Naive thymus-derived CD4-positive, alpha-beta T cell (primary cell): ENCODE data around the gene CBY1. TPM values are rescaled to one million over a fixed set of nuclear protein-coding genes. Genes with fewer than 3 reads are reported as not detected.
A peak's percentile ranks its signal among the peaks of the same experiment; 100 is the strongest.

ENCODE experiments used
- ATAC-seq: fragments of 150-1000 bp; cut with Tn5 transposase; 2 replicates; pipeline ENCODE4 v1.10.0; 2021; ENCODE audit warnings: mild to moderate bottlenecking, moderate library complexity
- CTCF ChIA-PET: fragments of 350-600 bp; sonication (Branson Sonifier 250); formaldehyde crosslinking; loops from one replicate; lab custom pipeline; 2021; ENCODE audit warnings: antibody characterized with exemption; lab: Charles Lee
- POLR2A ChIA-PET: fragments of 350-600 bp; sonication (Branson Sonifier 250); formaldehyde crosslinking; loops from one replicate; lab custom pipeline; 2021; ENCODE audit warnings: antibody characterized with exemption, inconsistent platforms; lab: Charles Lee
- DNase-seq, 9 donors: peaks; one replicate each; pipeline versions ENCODE4 v3.0.0 to v3.0.0-alpha.2; 2020 to 2022; ENCODE audit warnings: mixed read lengths in 1 of 9
- H3K27ac ChIP-seq: one replicate; pipeline ENCODE4 v1.7.0; 2013; ENCODE audit warnings: mild to moderate bottlenecking, low read depth, low read length, moderate library complexity
- H3K27me3 ChIP-seq, 2 donors: one replicate each; pipeline ENCODE4 v1.7.0; 2013; ENCODE audit warnings: low read length in 2 of 2, mild to moderate bottlenecking in 2 of 2, moderate library complexity in 2 of 2; ENCODE audit not compliant: control insufficient read depth in 2 of 2, insufficient read depth in 2 of 2
- H3K36me3 ChIP-seq, 3 experiments: 1 replicate in 2 of 3; 2 replicates in 1 of 3; pipeline ENCODE4 v1.7.0; 2013; ENCODE audit warnings: low read length in 3 of 3, mild to moderate bottlenecking in 3 of 3, moderate library complexity in 1 of 3; ENCODE audit not compliant: insufficient read depth in 3 of 3, control insufficient read depth in 2 of 3
- H3K4me1 ChIP-seq, 2 donors: one replicate each; pipeline ENCODE4 v1.7.0; 2013; ENCODE audit warnings: low read length in 2 of 2, mild to moderate bottlenecking in 2 of 2, moderate library complexity in 1 of 2; ENCODE audit not compliant: control insufficient read depth in 2 of 2, insufficient read depth in 2 of 2
- H3K4me3 ChIP-seq: 2 replicates; pipeline ENCODE4 v1.7.0; 2013; ENCODE audit warnings: mild to moderate bottlenecking, low read length
- H3K9me3 ChIP-seq, 3 experiments: 1 replicate in 2 of 3; 2 replicates in 1 of 3; pipeline ENCODE4 v1.7.0; 2013; ENCODE audit warnings: low read length in 3 of 3; ENCODE audit not compliant: control insufficient read depth in 2 of 3
- H3K27ac Mint-ChIP-seq, 9 donors: one replicate each; pipeline ENCODE4 v1.8.0; 2020 to 2022; ENCODE audit warnings: mixed read lengths in 9 of 9, mild to moderate bottlenecking in 8 of 9, moderate library complexity in 5 of 9, inconsistent platforms in 2 of 9
- H3K27me3 Mint-ChIP-seq, 5 donors: one replicate each; pipeline ENCODE4 v1.8.0; 2021 to 2022; ENCODE audit warnings: mixed read lengths in 5 of 5, mild to moderate bottlenecking in 1 of 5
- H3K36me3 Mint-ChIP-seq, 5 donors: one replicate each; pipeline ENCODE4 v1.8.0; 2020 to 2022; ENCODE audit warnings: mixed read lengths in 5 of 5, mild to moderate bottlenecking in 3 of 5, inconsistent platforms in 1 of 5
- H3K4me1 Mint-ChIP-seq, 7 donors: one replicate each; pipeline ENCODE4 v1.8.0; 2020 to 2022; ENCODE audit warnings: mixed read lengths in 7 of 7, mild to moderate bottlenecking in 3 of 7, inconsistent platforms in 1 of 7
- H3K4me3 Mint-ChIP-seq, 10 donors: one replicate each; pipeline ENCODE4 v1.8.0; 2020 to 2022; ENCODE audit warnings: mild to moderate bottlenecking in 10 of 10, mixed read lengths in 10 of 10, moderate library complexity in 6 of 10, inconsistent platforms in 2 of 10
- H3K9me3 Mint-ChIP-seq, 11 donors: one replicate each; pipeline ENCODE4 v1.8.0; 2020 to 2022; ENCODE audit warnings: mixed read lengths in 11 of 11, mild to moderate bottlenecking in 4 of 11, inconsistent platforms in 1 of 11, moderate library complexity in 1 of 11
- intact Hi-C, 2 donors: fragments of 100-400 bp; cut with micrococcal nuclease; formaldehyde crosslinking; loops; one replicate each; pipeline ENCODE4 v1.15.1; 2023
- polyA plus RNA-seq, 2 donors: library from polyadenylated mRNA; unstranded; fragments of 300-500 nt; fragmentation: Illumina TruSeq; gene quantifications; one replicate each; pipeline ENCODE4 v1.2.3, GENCODE V29; 2021
- total RNA-seq, 6 experiments: library from RNA in 5 of 6; stranded (reverse) in 5 of 6; gene quantifications; 1 replicate in 5 of 6; 2 replicates in 1 of 6; pipeline ENCODE4 v1.2.3 and lab custom pipeline; 2021 to 2026

The CBY1 gene
- total and polyA plus RNA-seq, 7 experiments from 2014 or later: 8.1 to 39.9 (median 12.7) TPM

- ChIA-PET CTCF (interaction anchor here (4.1 kb wide), 1 partner anchor 19 kb away, joined by 22 read pairs; the partner anchor contains the start of gene TOMM22), POLR2A (interaction anchor here (0.6 to 4.4 kb wide), 3 partner anchors 19 to 619 kb away, joined by 3 to 32 read pairs (median 11); partner anchors contain the start of gene TOMM22)
- Histone ChIP-seq H3K9me3 (no peaks in the 10 kb centered on the region), H3K27ac (peak within 1 kb of the TSS; percentile 100), H3K4me1 (peaks cover 38 to 47% of the 10 kb centered on the region in 2 donors), H3K36me3 (no peaks in the 10 kb centered on the region), H3K4me3 (peak within 1 kb of the TSS; percentile 90), H3K27me3 (no peaks in the 10 kb centered on the region)
- peaks cover 34 to 64% (median 60%) of the 10 kb centered on the region in 7 donors for H3K4me1 Mint-ChIP-seq
- peaks cover 0 to 25% (median 0%) of the 10 kb centered on the region in 5 donors for H3K36me3 Mint-ChIP-seq
- H3K4me3 Mint-ChIP-seq: peak within 1 kb of the TSS; percentile 91 to 98 (median 96)
- H3K27ac Mint-ChIP-seq: peak within 1 kb of the TSS; percentile 94 to 100 (median 100)
- H3K9me3 Mint-ChIP-seq: no peaks in the 10 kb centered on the region
- intact Hi-C loops: loop anchor here (1.0 to 10.0 kb wide), 12 partner anchors 20 to 1094 kb away; partner anchors contain the start of genes CBX7 (in 2 of the 2), DMC1 (in 2 of the 2), APOBEC3B (in 1 of the 2) and CBY1 (in 1 of the 2)
- no peaks in the 10 kb centered on the region for H3K27me3 Mint-ChIP-seq
- ATAC-seq (peak; percentile 67), DNase-seq (peak; percentile 97 to 100 (median 99))
Observed at GRCh38 chr22:38700789-38701628, 44.6 kb downstream of the CBY1 start, which contains the start of gene JOSD1. Gene JOSD1 (minus strand): TSS chr22:38700943. CDS start chr22:38699987, 956 bp downstream.

- Mint-ChIP-seq H3K4me3 (peak overlapping the region; percentile 71 to 95 (median 89)), H3K36me3 (peaks cover 0 to 8% (median 4%) of the 10 kb centered on the region in 5 donors), H3K9me3 (no peaks in the 10 kb centered on the region), H3K4me1 (peaks cover 38 to 60% (median 57%) of the 10 kb centered on the region in 7 donors), H3K27me3 (no peaks in the 10 kb centered on the region), H3K27ac (peak overlapping the region; percentile 66 to 99 (median 98))
- intact Hi-C loops: loop anchor here (1.0 to 10.0 kb wide), 20 partner anchors 20 to 1097 kb away; partner anchors contain the start of genes CBY1 (in 2 of the 2), FAM227A (in 2 of the 2), TOMM22 (in 2 of the 2) and APOBEC3B (in 1 of the 2)
- ChIA-PET CTCF (interaction anchor here (1.0 kb wide), 1 partner anchor 63 kb away, joined by 7 read pairs; no protein-coding TSS in a partner anchor), POLR2A (interaction anchor here (0.6 to 4.1 kb wide), 9 partner anchors 10 to 94 kb away, joined by 3 to 64 read pairs (median 6); partner anchors contain the start of gene SUN2)
- peak overlapping the region; percentile 64 for H3K4me3 ChIP-seq
- H3K27ac ChIP-seq: peak overlapping the region; percentile 70
- peaks cover 40 to 42% of the 10 kb centered on the region in 2 donors for H3K4me1 ChIP-seq
- DNase-seq: no peak
- H3K9me3 ChIP-seq: no peaks in the 10 kb centered on the region
- peaks cover 0 to 8% (median 0%) of the 10 kb centered on the region in 3 experiments for H3K36me3 ChIP-seq
- H3K27me3 ChIP-seq: no peaks in the 10 kb centered on the region
- no peak for ATAC-seq
Observed at GRCh38 chr22:38704654-38705234, 48.3 kb downstream of the CBY1 start.

GRCh38 chr22:38705235-38706100 lies 49.0 kb downstream of the CBY1 start, which contains the start of gene GTPBP1:
Gene GTPBP1 (plus strand): TSS chr22:38705944. CDS start chr22:38705956, 12 bp downstream.
- Histone ChIP-seq H3K36me3 (peaks cover 0 to 15% (median 0%) of the 10 kb centered on the region in 3 experiments), H3K27me3 (no peaks in the 10 kb centered on the region), H3K4me3 (peak within 1 kb of the TSS; percentile 80), H3K4me1 (peaks cover 36 to 42% of the 10 kb centered on the region in 2 donors), H3K27ac (peak within 1 kb of the TSS; percentile 90), H3K9me3 (no peaks in the 10 kb centered on the region)
- ChIA-PET CTCF (interaction anchor here (0.5 to 1.0 kb wide), 3 partner anchors 8 to 63 kb away, joined by 4 to 8 read pairs (median 7); partner anchors contain the start of gene TOMM22), POLR2A (interaction anchor here (0.7 to 4.1 kb wide), 17 partner anchors 9 to 1339 kb away, joined by 3 to 64 read pairs (median 5); partner anchors contain the start of genes CBY1, FAM227A, SUN2 and TOMM22)
- no peaks in the 10 kb centered on the region for H3K9me3 Mint-ChIP-seq
- peak within 1 kb of the TSS; percentile 71 to 98 (median 93) for H3K4me3 Mint-ChIP-seq
- intact Hi-C loops: loop anchor here (1.0 to 10.0 kb wide), 19 partner anchors 19 to 697 kb away; partner anchors contain the start of genes CBY1 (in 2 of the 2), FAM227A (in 2 of the 2), TOMM22 (in 2 of the 2) and APOBEC3B (in 1 of the 2)
- H3K4me1 Mint-ChIP-seq: peaks cover 36 to 60% (median 59%) of the 10 kb centered on the region in 7 donors
- H3K27ac Mint-ChIP-seq: peak within 1 kb of the TSS; percentile 80 to 99 (median 98)
- peaks cover 0 to 9% (median 4%) of the 10 kb centered on the region in 5 donors for H3K36me3 Mint-ChIP-seq
- no peaks in the 10 kb centered on the region for H3K27me3 Mint-ChIP-seq
- peak; percentile 76 to 100 (median 99) for DNase-seq
- peak; percentile 85 for ATAC-seq

- peak overlapping the region; percentile 80 to 99 (median 92) for H3K27ac Mint-ChIP-seq
- peaks cover 43 to 66% (median 65%) of the 10 kb centered on the region in 7 donors for H3K4me1 Mint-ChIP-seq
- intact Hi-C loops: loop anchor here (2.0 to 10.0 kb wide), 7 partner anchors 164 to 696 kb away; partner anchors contain the start of genes APOBEC3B (in 1 of the 2), CBX7 (in 1 of the 2), CSNK1E (in 1 of the 2) and MAFF (in 1 of the 2)
- H3K4me1 ChIP-seq: peaks cover 36 to 42% of the 10 kb centered on the region in 2 donors
- no peaks in the 10 kb centered on the region for H3K27me3 Mint-ChIP-seq
- peak overlapping the region; percentile 90 for H3K27ac ChIP-seq
- peak in 4 of 9 donors; percentile 22 to 59 (median 30) for DNase-seq
- H3K27me3 ChIP-seq: no peaks in the 10 kb centered on the region
- H3K36me3 Mint-ChIP-seq: peaks cover 0 to 14% (median 8%) of the 10 kb centered on the region in 5 donors
- ATAC-seq: no peak
- H3K9me3 ChIP-seq: no peaks in the 10 kb centered on the region
- POLR2A ChIA-PET: interaction anchor here (0.6 to 4.1 kb wide), 27 partner anchors 8 to 1338 kb away, joined by 3 to 64 read pairs (median 4); partner anchors contain the start of genes CBY1, FAM227A, NPTXR and SUN2
- peaks cover 0 to 21% (median 0%) of the 10 kb centered on the region in 3 experiments for H3K36me3 ChIP-seq
- H3K4me3 Mint-ChIP-seq: peak overlapping the region; percentile 71 to 98 (median 93)
- H3K4me3 ChIP-seq: peak overlapping the region; percentile 80
- CTCF ChIA-PET: interaction anchor here (1.0 to 1.3 kb wide), 2 partner anchors 25 to 60 kb away, joined by 4 to 8 read pairs; partner anchors contain the start of gene TOMM22
- no peaks in the 10 kb centered on the region for H3K9me3 Mint-ChIP-seq
Observed at GRCh38 chr22:38706101-38706900, 49.9 kb downstream of the CBY1 start.
